Osteoblast (primary cell): Measurements from ENCODE around the gene SERPINB6. TPM values are rescaled to one million over a fixed set of nuclear protein-coding genes. Genes with fewer than 3 reads are reported as not detected.
"Not testable (repeated sequence)": the region's sequence is repeated elsewhere in the genome, so short reads cannot be mapped to it uniquely, and the experiment has no call there.

Source experiments
- DNase-seq: peaks from one replicate; pipeline ENCODE4 v3.0.0; 2011; ENCODE audit warnings: low spot score, mixed read lengths; ENCODE audit not compliant: insufficient read length; ENCODE audit errors: missing footprints
- H2AFZ ChIP-seq: 2 replicates; pipeline ENCODE4 v1.6.0; 2011; ENCODE audit warnings: mild to moderate bottlenecking, low read length
- H3K27ac ChIP-seq: 2 replicates; pipeline ENCODE4 v1.5.1; 2011; ENCODE audit warnings: mild to moderate bottlenecking, low read depth, low read length, moderate library complexity
- H3K27me3 ChIP-seq: 2 replicates; pipeline ENCODE4 v1.6.0; 2012; ENCODE audit warnings: mild to moderate bottlenecking, control low read depth, inconsistent platforms, low read length, moderate library complexity; ENCODE audit not compliant: insufficient read depth
- H3K36me3 ChIP-seq: 2 replicates; pipeline ENCODE4 v1.5.1; 2011; ENCODE audit warnings: mild to moderate bottlenecking, low read length, control low read depth, moderate library complexity; ENCODE audit not compliant: insufficient read depth
- H3K4me1 ChIP-seq: 2 replicates; pipeline ENCODE4 v1.5.1; 2011; ENCODE audit warnings: mild to moderate bottlenecking, low read length, control low read depth, moderate library complexity; ENCODE audit not compliant: insufficient read depth
- H3K4me2 ChIP-seq: 2 replicates; pipeline ENCODE4 v1.6.0; 2011; ENCODE audit warnings: mild to moderate bottlenecking, low read length; ENCODE audit not compliant: insufficient read depth
- H3K4me3 ChIP-seq: fragments of 200-600 bp; sonication (generic); 3 replicates; pipeline ENCODE4 v1.5.1; 2012; ENCODE audit warnings: mild to moderate bottlenecking, low read length, inconsistent platforms; ENCODE audit not compliant: insufficient read depth
- H3K79me2 ChIP-seq: 2 replicates; pipeline ENCODE4 v1.6.0; 2012; ENCODE audit warnings: mild to moderate bottlenecking, low read length, control low read depth, inconsistent platforms; ENCODE audit not compliant: insufficient read depth
- H3K9me3 ChIP-seq: 2 replicates; pipeline ENCODE4 v1.5.1; 2011; ENCODE audit warnings: low read depth, low read length, control low read depth
- H4K20me1 ChIP-seq: 2 replicates; pipeline ENCODE4 v1.6.0; 2012; ENCODE audit warnings: mild to moderate bottlenecking, low read length, control low read depth; ENCODE audit not compliant: insufficient read depth
- CTCF ChIP-seq: IDR thresholded peaks from 2 replicates; pipeline ENCODE4 v1.5.1; 2011; ENCODE audit warnings: mild to moderate bottlenecking, low read depth, low read length, moderate library complexity; ENCODE audit errors: extremely low read depth
- total RNA-seq: library from RNA; depleted of rRNA; stranded (reverse); fragments of >200 nt; gene quantifications from 2 replicates; pipeline ENCODE4 v1.2.3, GENCODE V29; 2012

SERPINB6 gene
- total RNA-seq, 1 donor = 83.2 TPM

- TF ChIP-seq CTCF = no peak
- Histone ChIP-seq H3K79me2 (no peaks in the 10 kb centered on the region), H3K27ac (no peak overlapping the region), H4K20me1 (no peaks in the 10 kb centered on the region), H3K9me3 (peaks cover 5% of the 10 kb centered on the region), H3K4me3 (no peak overlapping the region), H3K27me3 (no peaks in the 10 kb centered on the region), H3K4me1 (no peaks in the 10 kb centered on the region), H3K36me3 (peaks cover 38% of the 10 kb centered on the region), H3K4me2 (no peak overlapping the region), H2AFZ (no peak overlapping the region)
- no peak for DNase-seq
These were observed 36.2 kb upstream of the SERPINB6 start for GRCh38 chr6:3007571-3007970.

- Histone ChIP-seq H3K36me3 (peaks cover 27% of the 10 kb centered on the region), H3K27me3 (no peaks in the 10 kb centered on the region), H3K27ac (no peak overlapping the region), H3K79me2 (no peaks in the 10 kb centered on the region), H3K9me3 (peaks cover 2% of the 10 kb centered on the region), H3K4me1 (peaks cover 2% of the 10 kb centered on the region), H2AFZ (no peak overlapping the region), H4K20me1 (no peaks in the 10 kb centered on the region), H3K4me2 (no peak overlapping the region), H3K4me3 (no peak overlapping the region)
- no peak for TF ChIP-seq CTCF
- no peak for DNase-seq
These were observed 35.1 kb upstream of the SERPINB6 start for GRCh38 chr6:3006476-3006875.

GRCh38 chr6:3005874-3006273 is 34.5 kb upstream of the SERPINB6 start:
- no peak for DNase-seq
- Histone ChIP-seq H3K79me2 (no peaks in the 10 kb centered on the region), H3K27ac (no peak overlapping the region), H3K4me1 (peaks cover 4% of the 10 kb centered on the region), H3K4me3 (no peak overlapping the region), H4K20me1 (no peaks in the 10 kb centered on the region), H3K27me3 (no peaks in the 10 kb centered on the region), H2AFZ (no peak overlapping the region), H3K36me3 (peaks cover 22% of the 10 kb centered on the region), H3K4me2 (no peak overlapping the region), H3K9me3 (no peaks in the 10 kb centered on the region)
- no peak for TF ChIP-seq CTCF

- Histone ChIP-seq H3K4me2 (no peak overlapping the region), H3K27ac (no peak overlapping the region), H3K4me1 (peaks cover 4% of the 10 kb centered on the region), H3K79me2 (no peaks in the 10 kb centered on the region), H4K20me1 (no peaks in the 10 kb centered on the region), H2AFZ (no peak overlapping the region), H3K27me3 (no peaks in the 10 kb centered on the region), H3K36me3 (peaks cover 18% of the 10 kb centered on the region), H3K9me3 (no peaks in the 10 kb centered on the region), H3K4me3 (no peak overlapping the region)
- no peak for DNase-seq
- TF ChIP-seq CTCF = no peak
These were observed 33.7 kb upstream of the SERPINB6 start for GRCh38 chr6:3005077-3005476.

- H3K4me3 ChIP-seq, H4K20me1 ChIP-seq, H3K79me2 ChIP-seq, DNase-seq, H3K4me2 ChIP-seq, H3K27ac ChIP-seq, H3K9me3 ChIP-seq, H2AFZ ChIP-seq, H3K27me3 ChIP-seq: not testable (repeated sequence)
- H3K4me1 ChIP-seq = peaks cover 13% of the 10 kb centered on the region
- H3K36me3 ChIP-seq = peaks cover 18% of the 10 kb centered on the region
These were observed 31.9 kb upstream of the SERPINB6 start for GRCh38 chr6:3003226-3003625.
